NCI-H2227 (cell line): ENCODE measurements around the gene NCL.
A peak's percentile ranks its signal among the peaks of the same experiment; 100 is the strongest.

Source experiments
- DNase-seq: peaks from one replicate; lab custom pipeline; 2025; ENCODE audit not compliant: unreplicated experiment; lab: John Stamatoyannopoulos, UW

Gene NCL, protein sequence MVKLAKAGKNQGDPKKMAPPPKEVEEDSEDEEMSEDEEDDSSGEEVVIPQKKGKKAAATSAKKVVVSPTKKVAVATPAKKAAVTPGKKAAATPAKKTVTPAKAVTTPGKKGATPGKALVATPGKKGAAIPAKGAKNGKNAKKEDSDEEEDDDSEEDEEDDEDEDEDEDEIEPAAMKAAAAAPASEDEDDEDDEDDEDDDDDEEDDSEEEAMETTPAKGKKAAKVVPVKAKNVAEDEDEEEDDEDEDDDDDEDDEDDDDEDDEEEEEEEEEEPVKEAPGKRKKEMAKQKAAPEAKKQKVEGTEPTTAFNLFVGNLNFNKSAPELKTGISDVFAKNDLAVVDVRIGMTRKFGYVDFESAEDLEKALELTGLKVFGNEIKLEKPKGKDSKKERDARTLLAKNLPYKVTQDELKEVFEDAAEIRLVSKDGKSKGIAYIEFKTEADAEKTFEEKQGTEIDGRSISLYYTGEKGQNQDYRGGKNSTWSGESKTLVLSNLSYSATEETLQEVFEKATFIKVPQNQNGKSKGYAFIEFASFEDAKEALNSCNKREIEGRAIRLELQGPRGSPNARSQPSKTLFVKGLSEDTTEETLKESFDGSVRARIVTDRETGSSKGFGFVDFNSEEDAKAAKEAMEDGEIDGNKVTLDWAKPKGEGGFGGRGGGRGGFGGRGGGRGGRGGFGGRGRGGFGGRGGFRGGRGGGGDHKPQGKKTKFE

GRCh38 chr2:231463698-231464575 lies at the start of gene NCL:
Gene NCL (minus strand): TSS chr2:231464484. CDS start chr2:231464353, 131 bp downstream.
- peak; percentile 95 for DNase-seq

DNA sequence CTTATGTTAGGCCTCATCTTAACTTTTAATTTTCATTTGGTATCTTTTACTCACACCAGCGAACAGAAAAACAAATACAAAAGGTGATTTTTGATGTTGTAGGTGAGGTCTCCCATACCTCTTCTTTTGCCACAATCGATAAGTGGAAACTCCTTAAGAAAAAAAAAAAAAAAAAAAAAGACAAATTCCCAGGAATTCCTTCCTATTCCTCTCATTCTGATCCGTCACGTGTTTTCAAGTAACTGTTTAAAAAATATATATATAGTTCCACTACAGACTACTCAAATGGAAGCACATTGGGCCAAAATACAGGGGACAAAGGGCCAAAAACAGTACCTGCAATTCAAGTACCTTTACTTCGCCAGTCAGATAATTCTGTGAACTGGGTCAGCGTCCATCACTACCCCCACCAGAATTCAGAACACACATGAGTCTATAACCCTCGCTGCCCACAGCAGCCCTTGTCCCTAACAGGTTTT lies 49.5 kb upstream of the NCL start:
- DNase-seq: no peak

- peak; percentile 79 for DNase-seq
These were observed 47.9 kb upstream of the NCL start for GRCh38 chr2:231512222-231512621.

GRCh38 chr2:231503766-231504165 lies 39.5 kb upstream of the NCL start:
- no peak for DNase-seq

DNA sequence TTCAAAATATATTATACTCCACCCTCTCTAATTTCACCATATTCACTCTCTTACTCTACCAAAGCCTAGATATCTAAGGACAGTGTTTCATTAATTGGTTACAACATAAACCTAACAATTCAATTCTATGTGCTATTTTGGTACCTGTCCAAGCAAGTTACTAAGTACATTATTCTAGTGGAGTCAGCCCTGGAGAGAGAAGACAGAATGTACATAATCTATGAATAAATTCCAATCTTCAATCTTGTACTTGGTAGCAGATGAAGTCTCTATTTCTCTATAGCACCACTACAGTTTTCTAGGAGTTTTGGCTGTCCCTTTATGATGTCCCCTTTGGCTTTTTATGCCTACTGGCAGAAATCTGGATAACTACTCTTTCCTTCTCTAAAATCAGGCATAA lies 38.3 kb upstream of the NCL start:
- no peak for DNase-seq

GRCh38 chr2:231497651-231498050 lies 33.4 kb upstream of the NCL start:
- DNase-seq: no peak

DNA sequence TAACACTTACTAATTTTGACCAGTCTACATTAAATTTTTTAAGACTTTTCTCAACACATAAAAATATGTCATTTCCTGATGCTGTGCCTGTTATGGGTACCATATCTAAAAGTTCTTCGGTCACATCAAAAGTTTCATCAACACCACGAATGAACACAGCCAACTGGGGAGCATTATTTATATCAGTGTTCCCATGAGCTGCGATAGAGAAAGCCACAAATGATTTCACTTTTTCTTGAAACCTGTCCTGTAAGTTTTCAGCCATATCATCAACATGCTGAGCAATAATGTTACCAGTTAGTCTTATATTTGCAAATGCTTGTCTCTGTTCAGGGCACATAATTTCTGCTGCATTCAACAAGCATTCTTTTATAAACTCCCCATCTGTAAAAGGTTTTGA lies 30.4 kb upstream of the NCL start:
- DNase-seq: no peak

GRCh38 chr2:231490801-231491200 lies 26.5 kb upstream of the NCL start:
- no peak for DNase-seq

GRCh38 chr2:231489990-231490389 lies 25.7 kb upstream of the NCL start:
- DNase-seq: no peak

DNA sequence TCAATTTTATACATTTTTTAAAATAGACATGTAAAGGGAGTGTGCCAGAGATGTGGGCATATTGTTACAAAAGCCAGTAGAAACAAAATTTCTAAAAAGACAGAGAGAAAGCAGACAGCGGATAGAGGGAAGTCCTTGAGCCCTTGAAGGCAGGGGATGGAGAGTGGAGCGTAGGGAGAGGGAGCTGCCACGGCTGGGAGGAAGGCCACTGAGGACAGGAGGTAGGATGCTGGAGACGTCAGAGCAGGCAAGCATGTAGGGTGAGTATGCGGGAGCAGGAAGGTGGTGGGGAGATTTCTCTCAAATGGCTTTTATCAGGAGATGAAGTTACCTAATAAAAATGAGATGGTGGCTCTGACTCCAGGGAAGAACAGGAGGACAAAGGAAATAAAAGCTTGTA lies 24.0 kb upstream of the NCL start:
- no peak for DNase-seq

GRCh38 chr2:231486851-231487596 lies 22.7 kb upstream of the NCL start:
- DNase-seq: no peak

GRCh38 chr2:231483398-231484329 lies 19.4 kb upstream of the NCL start:
- no peak for DNase-seq

GRCh38 chr2:231482806-231483391 lies 18.6 kb upstream of the NCL start:
- DNase-seq: no peak

GRCh38 chr2:231480781-231481180 lies 16.5 kb upstream of the NCL start:
- DNase-seq: no peak

DNA sequence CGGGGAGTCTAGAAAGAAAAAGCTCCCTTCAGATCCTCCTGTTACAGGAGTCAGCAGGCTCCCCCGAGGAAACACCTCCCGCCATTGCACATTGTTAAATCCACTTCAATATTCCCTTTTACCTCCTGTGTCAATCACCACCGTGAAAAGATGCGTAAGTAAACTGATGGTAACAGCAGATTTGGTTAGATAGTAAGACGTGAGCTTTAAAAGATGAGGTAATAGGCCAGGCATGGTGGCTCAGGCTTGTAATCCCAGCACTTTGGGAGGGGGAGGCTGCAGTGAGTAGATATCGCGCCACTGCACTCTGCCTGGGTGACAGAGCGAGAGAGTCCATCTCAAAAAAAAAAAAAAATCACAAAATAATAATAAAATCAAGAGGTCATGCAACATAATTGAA lies 15.2 kb upstream of the NCL start:
- no peak for DNase-seq

- DNase-seq: no peak
These were observed 12.6 kb upstream of the NCL start for GRCh38 chr2:231476920-231477319.

DNA sequence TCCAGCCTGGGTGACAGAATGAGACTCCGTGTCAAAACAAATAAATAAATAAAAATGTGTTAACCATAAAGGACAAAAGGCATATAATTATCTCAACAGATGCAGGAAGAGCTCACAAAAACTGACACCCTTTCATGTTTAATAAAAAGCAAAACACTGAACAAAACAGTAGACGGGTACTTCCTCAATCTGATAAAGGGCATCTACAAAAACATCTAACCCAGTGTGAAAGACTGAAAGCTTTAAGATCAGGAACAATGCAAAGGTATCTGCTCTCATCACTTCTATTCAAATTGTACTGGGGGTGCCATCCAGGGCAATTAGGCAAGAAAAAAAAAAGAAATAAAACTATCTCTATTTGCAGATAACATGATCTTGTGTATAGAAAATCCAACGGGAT lies 11.7 kb upstream of the NCL start:
- no peak for DNase-seq

DNA sequence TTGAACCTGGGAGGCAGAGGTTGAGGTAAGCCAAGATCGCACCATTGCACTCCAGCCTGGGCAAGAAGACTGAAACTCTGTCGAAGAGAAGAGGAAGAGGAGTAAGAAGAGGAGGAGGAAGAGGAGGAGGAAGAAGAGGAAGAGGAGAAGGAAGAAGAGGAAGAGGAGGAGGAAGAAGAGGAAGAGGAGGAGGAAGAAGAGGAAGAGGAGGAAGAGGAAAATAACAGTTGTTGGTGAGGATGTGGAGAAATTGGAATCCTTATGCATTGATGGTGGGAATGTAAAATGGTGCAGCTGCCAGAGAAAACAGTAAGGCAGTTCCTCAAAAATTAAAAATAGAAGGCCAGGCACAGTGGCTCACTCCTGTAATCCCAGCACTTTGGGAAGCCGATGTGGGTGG lies 8.5 kb upstream of the NCL start:
- no peak for DNase-seq

DNA sequence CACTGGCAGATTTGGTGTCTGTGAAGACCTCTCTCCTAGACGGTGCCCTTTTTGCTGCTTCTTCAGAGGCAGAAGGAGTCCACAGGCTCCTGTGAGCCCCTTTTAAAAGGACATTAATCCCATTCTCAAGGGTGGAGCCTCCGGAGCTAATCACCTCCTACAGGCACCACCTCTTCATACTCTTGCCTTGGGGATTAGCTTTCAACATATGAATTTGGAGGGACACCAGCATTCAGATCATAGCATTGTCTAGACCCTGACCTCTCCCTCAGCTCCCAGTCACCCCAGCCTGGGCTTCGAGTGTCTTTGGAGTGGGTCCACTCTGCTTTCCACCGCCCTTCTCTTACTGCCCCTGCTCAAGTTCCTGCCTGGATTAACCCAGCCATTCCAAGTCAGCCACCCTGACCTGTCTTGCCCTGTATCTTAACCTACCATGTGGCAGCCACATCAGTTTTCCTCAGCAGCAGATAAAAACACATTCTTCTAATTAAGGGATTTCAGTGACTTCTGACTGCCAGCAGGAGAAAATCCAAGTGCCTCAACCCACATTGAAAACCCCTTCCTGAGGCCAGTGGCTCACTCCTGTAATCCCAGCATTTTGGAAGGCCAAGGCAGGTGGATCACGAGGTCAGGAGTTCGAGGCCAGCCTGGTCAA lies 6.1 kb upstream of the NCL start:
- DNase-seq: no peak
